Measurements from ENCODE around the gene RAPGEF4. TPM values are rescaled to one million over a fixed set of nuclear protein-coding genes. Genes with fewer than 3 reads are reported as not detected.
A peak's percentile ranks its signal among the peaks of the same experiment; 100 is the strongest.

Gene RAPGEF4
- total RNA-seq, 6 experiments from 2014 or later, result 9.5 to 18.4 (median 14.7) TPM

DNA sequence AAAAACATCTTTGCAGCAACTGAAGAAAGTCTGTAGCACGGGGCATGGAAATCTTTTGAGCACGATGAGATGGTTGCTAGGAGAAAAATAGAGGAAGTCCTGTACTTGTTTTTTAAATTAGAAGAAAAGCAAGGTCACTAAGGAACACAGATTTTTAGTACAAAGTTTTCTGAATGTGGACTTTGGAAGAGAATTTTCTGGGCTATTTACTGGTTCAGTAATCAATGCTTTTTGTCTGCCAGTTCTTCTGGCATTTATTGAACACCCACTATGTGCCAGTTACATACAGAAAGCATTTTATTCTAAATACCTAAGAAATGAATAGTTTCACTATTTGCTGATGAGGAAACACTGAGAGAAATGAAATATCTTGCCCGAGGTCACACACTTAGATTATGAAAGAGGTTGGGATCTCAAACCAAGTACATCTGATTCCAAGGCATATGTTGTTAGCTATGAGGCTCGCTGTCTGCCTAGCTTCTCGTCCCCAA is 324.4 kb downstream of the RAPGEF4 start:
- TF ChIP-seq, protein P1, sequence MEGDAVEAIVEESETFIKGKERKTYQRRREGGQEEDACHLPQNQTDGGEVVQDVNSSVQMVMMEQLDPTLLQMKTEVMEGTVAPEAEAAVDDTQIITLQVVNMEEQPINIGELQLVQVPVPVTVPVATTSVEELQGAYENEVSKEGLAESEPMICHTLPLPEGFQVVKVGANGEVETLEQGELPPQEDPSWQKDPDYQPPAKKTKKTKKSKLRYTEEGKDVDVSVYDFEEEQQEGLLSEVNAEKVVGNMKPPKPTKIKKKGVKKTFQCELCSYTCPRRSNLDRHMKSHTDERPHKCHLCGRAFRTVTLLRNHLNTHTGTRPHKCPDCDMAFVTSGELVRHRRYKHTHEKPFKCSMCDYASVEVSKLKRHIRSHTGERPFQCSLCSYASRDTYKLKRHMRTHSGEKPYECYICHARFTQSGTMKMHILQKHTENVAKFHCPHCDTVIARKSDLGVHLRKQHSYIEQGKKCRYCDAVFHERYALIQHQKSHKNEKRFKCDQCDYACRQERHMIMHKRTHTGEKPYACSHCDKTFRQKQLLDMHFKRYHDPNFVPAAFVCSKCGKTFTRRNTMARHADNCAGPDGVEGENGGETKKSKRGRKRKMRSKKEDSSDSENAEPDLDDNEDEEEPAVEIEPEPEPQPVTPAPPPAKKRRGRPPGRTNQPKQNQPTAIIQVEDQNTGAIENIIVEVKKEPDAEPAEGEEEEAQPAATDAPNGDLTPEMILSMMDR (IDR thresholded peaks at IDR 0.05), result no peak
- TF ChIP-seq POLR2A (IDR thresholded peaks at IDR 0.05), result no peak
- WGBS (ENCODE audit: insufficient coverage, low coverage, low lambda C conversion rate, missing lambda C conversion rate), result 7% methylated on average over 5 of the region's 5 CpGs
- DNase-seq (no peak), ATAC-seq (peak; percentile 60 to 70 (median 66))
- Histone ChIP-seq H3K4me1 (peaks cover 0 to 35% (median 4%) of the 10 kb centered on the region in 4 donors), H3K27me3 (no peaks in the 10 kb centered on the region), H3K36me3 (no peaks in the 10 kb centered on the region), H3K4me3 (no peak overlapping the region), H3K9me3 (no peaks in the 10 kb centered on the region), H3K27ac (peak overlapping the region; percentile 63 to 78 (median 63))
- intact Hi-C loops (cut with DNase I), result no loop called here

DNA sequence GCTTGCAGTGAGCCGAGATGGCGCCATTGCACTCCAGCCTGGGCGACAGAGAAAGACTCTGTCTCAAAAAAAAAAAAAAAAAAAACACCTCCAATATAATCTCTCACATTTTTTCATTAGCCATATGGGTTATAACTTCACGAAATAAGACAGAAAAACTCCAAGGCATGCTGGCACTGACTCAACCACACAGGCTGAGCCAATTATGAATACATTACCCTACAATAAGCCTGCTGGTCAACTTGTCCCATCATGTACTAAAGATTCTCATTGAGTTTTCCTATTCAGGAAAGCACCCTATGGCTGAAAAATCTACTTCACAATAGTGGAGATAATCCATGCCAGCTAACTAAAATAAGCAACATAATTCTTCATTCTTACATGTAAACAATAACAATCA is 327.2 kb downstream of the RAPGEF4 start:
- Histone ChIP-seq H3K36me3 (no peaks in the 10 kb centered on the region), H3K4me1 (peaks cover 0 to 35% (median 4%) of the 10 kb centered on the region in 4 donors), H3K27ac (no peak overlapping the region), H3K27me3 (no peaks in the 10 kb centered on the region), H3K9me3 (no peaks in the 10 kb centered on the region), H3K4me3 (no peak overlapping the region)
- WGBS (ENCODE audit: insufficient coverage, low coverage, low lambda C conversion rate, missing lambda C conversion rate), result 56% methylated on average over 1 of the region's 4 CpGs
- ATAC-seq (no peak), DNase-seq (no peak)
- intact Hi-C loops (cut with DNase I), result no loop called here
- TF ChIP-seq, protein P1 (IDR thresholded peaks at IDR 0.05), result no peak
- TF ChIP-seq POLR2A (IDR thresholded peaks at IDR 0.05), result no peak

DNA sequence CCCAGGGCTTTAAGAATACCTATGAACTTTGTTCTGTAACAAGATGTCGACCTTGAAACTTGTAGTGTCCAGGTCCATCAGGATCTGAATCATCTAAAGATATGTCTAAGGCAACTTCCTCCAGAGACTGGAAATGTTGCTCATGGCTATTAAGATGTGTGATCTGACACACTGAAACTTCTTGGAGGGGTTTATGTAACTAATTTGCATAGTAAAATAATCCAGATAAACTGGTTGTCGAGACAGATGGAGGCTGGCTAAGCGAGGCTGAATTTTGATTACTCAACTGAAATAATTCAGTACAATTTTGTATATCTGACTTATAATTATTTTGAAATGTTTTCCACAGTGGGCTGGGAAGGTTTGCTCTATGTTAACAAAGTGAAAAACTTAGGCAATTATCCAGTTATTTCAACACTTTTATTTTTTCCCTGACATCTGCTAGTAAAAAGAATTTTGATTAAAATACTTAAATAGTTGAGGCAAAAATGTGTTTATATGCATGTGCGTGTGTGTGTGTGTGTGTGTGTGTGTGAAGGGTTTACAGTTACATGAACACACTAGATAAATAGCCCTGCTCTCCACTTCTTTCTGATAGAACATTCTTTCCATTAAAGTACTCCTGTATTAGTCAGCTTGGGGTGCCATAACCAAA is 328.6 kb downstream of the RAPGEF4 start:
- no peak for DNase-seq
- Histone ChIP-seq H3K9me3 (no peaks in the 10 kb centered on the region), H3K4me3 (no peak overlapping the region), H3K27ac (no peak overlapping the region), H3K4me1 (peaks cover 0 to 22% (median 3%) of the 10 kb centered on the region in 4 donors), H3K27me3 (no peaks in the 10 kb centered on the region), H3K36me3 (no peaks in the 10 kb centered on the region)
- intact Hi-C loops (cut with DNase I), result no loop called here
- TF ChIP-seq POLR2A (IDR thresholded peaks at IDR 0.05), result no peak
- TF ChIP-seq, protein P1 (IDR thresholded peaks at IDR 0.05), result no peak
- ATAC-seq, result no peak
- WGBS (ENCODE audit: insufficient coverage, low coverage, low lambda C conversion rate, missing lambda C conversion rate), result 36% methylated on average over 4 of the region's 4 CpGs

DNA sequence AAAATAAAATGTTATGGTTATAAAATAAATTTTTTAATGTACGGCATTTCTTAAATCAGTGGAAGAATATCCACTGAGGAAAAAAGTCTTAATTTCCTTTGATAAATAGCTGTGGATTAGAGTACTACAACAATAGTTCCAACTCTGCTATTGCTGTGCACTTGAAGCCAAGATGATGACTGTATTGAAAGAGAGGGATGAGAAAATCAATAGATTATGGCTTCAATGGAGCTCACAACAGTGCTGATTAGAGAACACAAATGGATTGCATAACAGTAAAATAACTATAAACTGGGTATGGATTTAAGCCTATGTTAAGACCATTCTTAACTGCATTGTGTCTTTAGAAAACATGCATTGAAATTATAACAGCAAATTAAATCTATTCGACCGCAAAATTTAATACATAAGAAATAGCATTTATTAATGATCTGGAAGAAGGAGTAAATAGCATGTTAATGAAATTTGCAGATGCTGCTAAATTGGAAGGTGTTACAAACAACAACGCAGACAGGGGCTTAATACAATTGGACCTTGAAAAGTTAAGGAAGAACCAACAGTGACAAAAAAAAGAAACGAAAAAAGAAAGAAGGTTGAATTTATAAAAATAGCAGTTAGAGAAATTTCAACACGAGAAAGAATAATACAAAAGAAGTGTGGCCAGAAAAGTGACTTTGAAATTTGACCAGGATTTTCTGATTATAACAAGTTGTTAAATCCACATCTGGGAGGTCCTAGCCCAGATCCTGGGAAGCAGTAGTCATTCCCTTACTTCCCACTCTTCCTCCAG is 331.4 kb downstream of the RAPGEF4 start:
- no peak overlapping the region for H3K4me3 ChIP-seq
- WGBS (ENCODE audit: insufficient coverage, low coverage, low lambda C conversion rate, missing lambda C conversion rate), result 75% methylated on average over 6 of the region's 6 CpGs
- H3K27me3 ChIP-seq, result no peaks in the 10 kb centered on the region
- no peaks in the 10 kb centered on the region for H3K4me1 ChIP-seq
- no peak overlapping the region for H3K27ac ChIP-seq
- intact Hi-C loops (cut with DNase I), result no loop called here
- no peaks in the 10 kb centered on the region for H3K9me3 ChIP-seq
- ATAC-seq (peak in 1 of 4 donors; percentile 80), DNase-seq (no peak)
- no peaks in the 10 kb centered on the region for H3K36me3 ChIP-seq
- TF ChIP-seq, protein P1 (IDR thresholded peaks at IDR 0.05), result no peak
- TF ChIP-seq POLR2A (IDR thresholded peaks at IDR 0.05), result no peak
